Measurements from ENCODE around the gene NAXE. TPM values are rescaled to one million over a fixed set of nuclear protein-coding genes. Genes with fewer than 3 reads are reported as not detected.
A peak's percentile ranks its signal among the peaks of the same experiment; 100 is the strongest.

The NAXE gene
- total RNA-seq, result 54.8 to 59.6 TPM (median 56.2 TPM) in 3 replicates
- long read RNA-seq, transcript NAXE-203 (6 exons, 1,125 nt), result major isoform, 36 of 50 reads
- long read RNA-seq, partial matches to known transcripts, result 2 of 50 reads
- long read RNA-seq, other reads (novel, unspliced or antisense), result 8 of 50 reads

DNA sequence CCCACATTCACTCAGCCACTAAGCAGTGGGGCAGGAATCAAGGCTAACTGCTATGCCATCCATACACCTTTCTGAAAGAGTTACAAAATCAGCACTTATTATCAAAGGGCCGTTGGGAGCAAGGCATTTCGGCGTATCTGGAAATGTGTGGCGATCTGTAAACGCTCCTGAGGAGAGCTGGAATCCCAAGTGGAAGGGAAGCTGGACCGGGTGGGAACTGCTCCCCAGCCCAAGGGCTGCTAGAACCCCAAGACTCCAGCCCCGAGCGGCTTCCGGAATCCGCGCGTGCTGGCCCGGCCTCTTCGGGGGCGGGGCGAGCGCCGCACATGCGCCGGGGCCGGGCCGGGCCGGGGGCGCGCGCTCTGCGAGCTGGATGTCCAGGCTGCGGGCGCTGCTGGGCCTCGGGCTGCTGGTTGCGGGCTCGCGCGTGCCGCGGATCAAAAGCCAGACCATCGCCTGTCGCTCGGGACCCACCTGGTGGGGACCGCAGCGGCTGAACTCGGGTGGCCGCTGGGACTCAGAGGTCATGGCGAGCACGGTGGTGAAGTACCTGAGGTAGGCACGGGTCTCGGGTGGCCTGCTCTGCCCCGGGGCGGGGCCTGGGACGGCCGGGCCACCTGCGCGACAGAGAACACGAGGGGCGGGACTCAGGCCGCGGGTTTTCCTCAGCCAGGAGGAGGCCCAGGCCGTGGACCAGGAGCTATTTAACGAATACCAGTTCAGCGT lies at the start of gene NAXE:
Gene NAXE (plus strand): TSS at position 345 of the 726 bp plus-strand sequence. CDS start 29 bp downstream, at position 374.
- peaks cover 15% of the 10 kb centered on the region for H3K4me1 Mint-ChIP-seq (ENCODE audit: low read depth)
- TF ChIP-seq, protein P1, sequence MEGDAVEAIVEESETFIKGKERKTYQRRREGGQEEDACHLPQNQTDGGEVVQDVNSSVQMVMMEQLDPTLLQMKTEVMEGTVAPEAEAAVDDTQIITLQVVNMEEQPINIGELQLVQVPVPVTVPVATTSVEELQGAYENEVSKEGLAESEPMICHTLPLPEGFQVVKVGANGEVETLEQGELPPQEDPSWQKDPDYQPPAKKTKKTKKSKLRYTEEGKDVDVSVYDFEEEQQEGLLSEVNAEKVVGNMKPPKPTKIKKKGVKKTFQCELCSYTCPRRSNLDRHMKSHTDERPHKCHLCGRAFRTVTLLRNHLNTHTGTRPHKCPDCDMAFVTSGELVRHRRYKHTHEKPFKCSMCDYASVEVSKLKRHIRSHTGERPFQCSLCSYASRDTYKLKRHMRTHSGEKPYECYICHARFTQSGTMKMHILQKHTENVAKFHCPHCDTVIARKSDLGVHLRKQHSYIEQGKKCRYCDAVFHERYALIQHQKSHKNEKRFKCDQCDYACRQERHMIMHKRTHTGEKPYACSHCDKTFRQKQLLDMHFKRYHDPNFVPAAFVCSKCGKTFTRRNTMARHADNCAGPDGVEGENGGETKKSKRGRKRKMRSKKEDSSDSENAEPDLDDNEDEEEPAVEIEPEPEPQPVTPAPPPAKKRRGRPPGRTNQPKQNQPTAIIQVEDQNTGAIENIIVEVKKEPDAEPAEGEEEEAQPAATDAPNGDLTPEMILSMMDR (IDR thresholded peaks at IDR 0.05), result peak; percentile 22
- peak within 1 kb of the TSS; percentile 80 for H3K27ac Mint-ChIP-seq (ENCODE audit: unreplicated experiment)
- no peaks in the 10 kb centered on the region for H3K9me3 Mint-ChIP-seq (ENCODE audit: low read depth)
- H3K27me3 Mint-ChIP-seq (ENCODE audit: low read depth), result no peaks in the 10 kb centered on the region
- H3K36me3 Mint-ChIP-seq (ENCODE audit: low read depth), result peaks cover 8% of the 10 kb centered on the region
- H3K4me3 Mint-ChIP-seq (ENCODE audit: unreplicated experiment), result peak within 1 kb of the TSS; percentile 78
- DNase-seq (ENCODE audit: low spot score), result no peak

DNA sequence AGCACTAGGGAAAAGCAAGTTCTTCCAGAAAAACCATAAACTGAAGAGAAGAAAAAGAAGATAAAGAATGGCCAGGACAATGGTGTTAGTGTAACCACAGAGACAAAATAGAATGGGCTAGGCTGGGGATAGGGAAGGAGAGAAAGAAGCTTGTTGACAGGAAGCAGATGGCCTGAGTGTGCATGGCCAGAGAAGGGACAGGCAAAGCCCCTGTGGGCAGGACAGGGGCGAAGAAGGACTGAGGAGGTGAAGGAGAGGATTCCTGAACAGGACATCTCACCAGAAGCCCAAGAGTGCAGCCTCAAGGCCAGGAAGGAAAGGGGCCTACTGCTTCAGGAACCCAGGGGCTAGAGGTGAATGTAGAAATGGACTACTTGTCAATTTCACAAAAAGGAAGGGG lies 48.5 kb upstream of the NAXE start:
- peaks cover 7% of the 10 kb centered on the region for H3K36me3 Mint-ChIP-seq (ENCODE audit: low read depth)
- H3K27me3 Mint-ChIP-seq (ENCODE audit: low read depth), result no peaks in the 10 kb centered on the region
- no peak overlapping the region for H3K4me3 Mint-ChIP-seq (ENCODE audit: unreplicated experiment)
- no peaks in the 10 kb centered on the region for H3K4me1 Mint-ChIP-seq (ENCODE audit: low read depth)
- H3K27ac Mint-ChIP-seq (ENCODE audit: unreplicated experiment), result no peak overlapping the region
- TF ChIP-seq, protein P1 (IDR thresholded peaks at IDR 0.05), result no peak
- H3K9me3 Mint-ChIP-seq (ENCODE audit: low read depth), result no peaks in the 10 kb centered on the region
- no peak for DNase-seq (ENCODE audit: low spot score)

DNA sequence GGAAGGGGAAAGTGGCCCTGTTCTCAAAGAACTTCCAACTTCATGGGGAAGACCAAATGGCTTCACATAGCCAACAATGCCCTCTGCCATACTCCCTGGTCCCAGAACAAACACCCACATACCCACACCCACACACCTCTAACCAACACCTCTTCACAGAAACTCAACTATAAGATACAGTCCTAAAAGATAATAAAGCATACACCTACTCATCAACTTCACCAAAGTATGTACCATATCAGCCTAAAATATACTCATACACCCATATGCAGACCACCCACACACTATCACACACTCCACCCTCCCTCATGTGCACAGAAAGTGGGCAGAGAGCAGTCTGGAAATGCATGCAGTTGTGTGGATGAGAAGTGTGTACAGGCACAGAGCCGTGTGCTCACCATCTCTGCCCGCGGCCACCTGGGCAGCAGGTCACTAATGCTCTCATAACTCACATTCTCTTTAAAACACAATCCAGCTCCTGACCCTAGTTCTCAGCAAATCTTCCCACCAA lies 46.9 kb upstream of the NAXE start:
- Mint-ChIP-seq H3K36me3 (ENCODE audit: low read depth) (peaks cover 7% of the 10 kb centered on the region), H3K27me3 (ENCODE audit: low read depth) (no peaks in the 10 kb centered on the region), H3K4me3 (ENCODE audit: unreplicated experiment) (no peak overlapping the region), H3K27ac (ENCODE audit: unreplicated experiment) (no peak overlapping the region), H3K4me1 (ENCODE audit: low read depth) (no peaks in the 10 kb centered on the region), H3K9me3 (ENCODE audit: low read depth) (no peaks in the 10 kb centered on the region)
- DNase-seq (ENCODE audit: low spot score), result no peak
- TF ChIP-seq, protein P1 (IDR thresholded peaks at IDR 0.05), result no peak

DNA sequence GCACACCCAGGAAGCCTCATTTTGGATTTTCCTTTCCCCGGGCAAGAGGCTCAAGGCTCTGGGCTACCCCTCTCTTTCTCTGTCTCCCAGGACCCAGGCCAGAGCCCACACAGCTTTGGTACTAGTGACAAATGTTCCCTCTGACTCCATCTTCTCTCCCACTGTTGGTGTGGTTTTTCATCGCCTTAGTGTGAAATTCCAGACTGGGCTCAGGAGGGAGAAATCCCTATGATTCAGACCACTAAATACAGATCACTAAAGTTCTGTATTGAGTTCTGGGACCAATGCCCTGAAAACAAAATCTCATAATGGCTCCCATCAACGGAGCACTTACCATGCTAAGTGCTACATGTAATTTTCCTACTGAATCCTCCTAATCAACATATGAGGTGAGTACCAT lies 45.3 kb upstream of the NAXE start:
- no peaks in the 10 kb centered on the region for H3K9me3 Mint-ChIP-seq (ENCODE audit: low read depth)
- no peak overlapping the region for H3K27ac Mint-ChIP-seq (ENCODE audit: unreplicated experiment)
- DNase-seq (ENCODE audit: low spot score), result no peak
- H3K4me1 Mint-ChIP-seq (ENCODE audit: low read depth), result no peaks in the 10 kb centered on the region
- H3K27me3 Mint-ChIP-seq (ENCODE audit: low read depth), result no peaks in the 10 kb centered on the region
- H3K4me3 Mint-ChIP-seq (ENCODE audit: unreplicated experiment), result no peak overlapping the region
- peaks cover 7% of the 10 kb centered on the region for H3K36me3 Mint-ChIP-seq (ENCODE audit: low read depth)
- TF ChIP-seq, protein P1 (IDR thresholded peaks at IDR 0.05), result no peak

DNA sequence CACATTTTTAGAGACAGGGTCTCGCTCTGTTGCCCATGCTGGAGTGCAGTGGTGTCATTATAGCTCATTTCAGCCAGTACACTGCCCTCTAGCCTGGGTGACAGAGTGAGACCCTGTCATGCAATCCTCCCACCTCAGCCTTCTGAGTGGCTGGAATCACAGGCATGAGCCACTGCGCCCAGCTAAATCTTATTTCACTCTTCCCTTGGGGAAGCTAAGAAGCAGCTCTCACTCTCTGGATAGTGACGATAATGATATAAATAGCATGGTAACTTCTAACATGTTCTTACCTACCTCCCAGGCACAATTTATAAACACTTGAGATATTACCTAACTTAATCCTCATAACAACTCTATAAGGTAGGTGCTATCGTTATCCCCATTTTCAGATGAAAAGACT lies 44.1 kb upstream of the NAXE start:
- Mint-ChIP-seq H3K9me3 (ENCODE audit: low read depth) (no peaks in the 10 kb centered on the region), H3K4me1 (ENCODE audit: low read depth) (no peaks in the 10 kb centered on the region), H3K4me3 (ENCODE audit: unreplicated experiment) (no peak overlapping the region), H3K27me3 (ENCODE audit: low read depth) (no peaks in the 10 kb centered on the region), H3K36me3 (ENCODE audit: low read depth) (peaks cover 4% of the 10 kb centered on the region), H3K27ac (ENCODE audit: unreplicated experiment) (no peak overlapping the region)
- TF ChIP-seq, protein P1 (IDR thresholded peaks at IDR 0.05), result no peak
- DNase-seq (ENCODE audit: low spot score), result no peak

Measured in chondrocyte (in vitro differentiated cells).